ENCODE results near the gene TSPAN8.

Gene TSPAN8

DNA sequence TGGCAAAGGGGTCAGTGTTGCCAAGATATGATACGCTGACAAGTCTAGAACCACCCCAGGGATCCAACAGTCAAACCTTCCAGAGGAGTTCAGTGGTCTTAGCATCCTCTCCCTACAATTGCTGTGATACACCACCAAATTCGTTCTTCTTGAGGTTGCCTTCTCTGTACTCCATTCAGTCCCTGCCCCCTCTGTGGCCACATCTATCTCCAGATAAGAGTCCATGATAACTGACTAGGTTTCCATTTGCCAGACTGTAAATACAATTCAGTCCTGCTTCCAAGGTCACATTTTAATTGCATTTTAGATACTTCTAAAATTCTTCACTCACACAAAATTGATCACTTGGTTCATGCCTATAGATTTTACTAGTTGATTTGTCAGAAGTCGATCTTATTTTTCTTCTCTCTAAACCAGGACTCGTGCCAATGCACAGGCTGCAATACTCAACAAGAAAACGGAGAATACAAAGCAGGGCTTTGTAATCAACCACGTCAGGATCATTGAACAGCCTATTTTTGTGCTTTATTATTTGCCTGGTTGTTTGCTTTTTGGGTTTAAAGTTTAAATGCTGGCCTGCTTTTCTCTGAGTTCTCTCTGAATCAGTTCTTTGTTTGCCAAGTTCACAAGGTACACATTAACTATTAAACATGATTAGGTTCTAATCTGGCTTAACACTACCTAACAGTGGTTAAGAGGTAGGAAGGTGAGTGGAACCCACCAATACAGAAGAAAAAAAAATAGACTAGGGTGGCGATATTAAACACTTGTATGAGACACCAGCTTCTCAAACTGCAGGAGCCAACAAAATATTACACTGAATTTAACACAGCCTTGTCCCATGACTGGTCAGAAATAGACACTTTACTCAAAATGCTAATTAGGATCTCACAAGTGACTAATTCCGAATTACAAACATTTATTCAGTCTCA lies 5.3 kb upstream of the TSPAN8 start:
- TF ChIP-seq POLR2AphosphoS5 (IDR thresholded peaks at IDR 0.05; ENCODE audit: low read depth, low read length): no peak
- no peak for TF ChIP-seq REST (IDR thresholded peaks at IDR 0.05; ENCODE audit: insufficient read depth in 1 of 2, low read depth in 2 of 2, low read length in 2 of 2)
- TF ChIP-seq SIN3A (IDR thresholded peaks at IDR 0.05; ENCODE audit: borderline replicate concordance, insufficient read depth, low read length): no peak
- TF ChIP-seq FOXP2 (optimal IDR thresholded peaks at IDR 0.05; ENCODE audit: borderline replicate concordance, extremely low read depth, extremely low read length, insufficient read depth): no peak
- no peak for TF ChIP-seq TAF1 (IDR thresholded peaks at IDR 0.05; ENCODE audit: borderline replicate concordance, insufficient read depth, low read length)

GRCh38 chr12:71161591-71161990 lies 3.8 kb upstream of the TSPAN8 start:
- TF ChIP-seq SIN3A (IDR thresholded peaks at IDR 0.05; ENCODE audit: borderline replicate concordance, insufficient read depth, low read length) (no peak), REST (IDR thresholded peaks at IDR 0.05; ENCODE audit: insufficient read depth in 1 of 2, low read depth in 2 of 2, low read length in 2 of 2) (no peak), FOXP2 (optimal IDR thresholded peaks at IDR 0.05; ENCODE audit: borderline replicate concordance, extremely low read depth, extremely low read length, insufficient read depth) (no peak), POLR2AphosphoS5 (IDR thresholded peaks at IDR 0.05; ENCODE audit: low read depth, low read length) (no peak), TAF1 (IDR thresholded peaks at IDR 0.05; ENCODE audit: borderline replicate concordance, insufficient read depth, low read length) (no peak)

DNA sequence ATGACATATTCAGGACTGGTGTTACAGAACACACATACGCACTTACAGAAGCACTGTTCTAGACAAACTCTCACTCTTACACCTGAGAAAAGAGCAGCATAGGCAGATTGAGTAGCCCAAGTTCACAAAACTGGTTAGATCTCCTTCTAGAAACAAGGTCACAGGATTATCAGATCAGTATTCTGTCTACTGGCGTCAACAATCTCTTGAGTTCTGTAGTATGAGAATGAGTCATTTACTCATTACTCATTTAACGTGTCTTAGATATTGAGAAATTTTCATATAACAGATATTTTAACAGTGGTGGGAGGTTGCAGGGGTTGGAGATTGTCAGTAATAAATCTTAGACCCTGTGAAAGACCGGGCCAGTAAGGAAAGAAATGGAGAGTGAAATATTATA lies 2.8 kb upstream of the TSPAN8 start:
- TF ChIP-seq SIN3A (IDR thresholded peaks at IDR 0.05; ENCODE audit: borderline replicate concordance, insufficient read depth, low read length): no peak
- TF ChIP-seq FOXP2 (optimal IDR thresholded peaks at IDR 0.05; ENCODE audit: borderline replicate concordance, extremely low read depth, extremely low read length, insufficient read depth): no peak
- TF ChIP-seq TAF1 (IDR thresholded peaks at IDR 0.05; ENCODE audit: borderline replicate concordance, insufficient read depth, low read length): no peak
- TF ChIP-seq REST (IDR thresholded peaks at IDR 0.05; ENCODE audit: insufficient read depth in 1 of 2, low read depth in 2 of 2, low read length in 2 of 2): no peak
- no peak for TF ChIP-seq POLR2AphosphoS5 (IDR thresholded peaks at IDR 0.05; ENCODE audit: low read depth, low read length)

GRCh38 chr12:71159878-71160277 lies 2.1 kb upstream of the TSPAN8 start:
- no peak for TF ChIP-seq TAF1 (IDR thresholded peaks at IDR 0.05; ENCODE audit: borderline replicate concordance, insufficient read depth, low read length)
- TF ChIP-seq FOXP2 (optimal IDR thresholded peaks at IDR 0.05; ENCODE audit: borderline replicate concordance, extremely low read depth, extremely low read length, insufficient read depth): no peak
- TF ChIP-seq POLR2AphosphoS5 (IDR thresholded peaks at IDR 0.05; ENCODE audit: low read depth, low read length): no peak
- TF ChIP-seq SIN3A (IDR thresholded peaks at IDR 0.05; ENCODE audit: borderline replicate concordance, insufficient read depth, low read length): no peak
- no peak for TF ChIP-seq REST (IDR thresholded peaks at IDR 0.05; ENCODE audit: insufficient read depth in 1 of 2, low read depth in 2 of 2, low read length in 2 of 2)
